Mesendoderm (in vitro differentiated cells): ENCODE data around the gene NUDCD3.

Source experiments
- DNase-seq: peaks from one replicate; pipeline ENCODE4 v3.0.0; 2013
- H2AK5ac ChIP-seq: 2 replicates; pipeline ENCODE4 v1.6.1; 2013; ENCODE audit warnings: low read length, inconsistent platforms
- H2BK120ac ChIP-seq: 2 replicates; pipeline ENCODE4 v1.6.1; 2013; ENCODE audit warnings: low read depth, mild to moderate bottlenecking, low read length, moderate library complexity, mixed read lengths
- H2BK15ac ChIP-seq: replicated peaks from 2 replicates; pipeline ENCODE4 v1.6.1; 2013; ENCODE audit warnings: low read depth, mild to moderate bottlenecking, moderate library complexity
- H2BK5ac ChIP-seq: 2 replicates; pipeline ENCODE4 v1.6.1; 2013; ENCODE audit warnings: low read length, inconsistent platforms
- H3K18ac ChIP-seq: 2 replicates; pipeline ENCODE4 v1.6.1; 2013; ENCODE audit warnings: mild to moderate bottlenecking, low read length, mixed read lengths
- H3K23ac ChIP-seq: one replicate; pipeline ENCODE4 v1.6.1; 2013; ENCODE audit warnings: low read length
- H3K27ac ChIP-seq: 2 replicates; pipeline ENCODE4 v1.5.1; 2013; ENCODE audit warnings: low read depth, mild to moderate bottlenecking, inconsistent platforms, low read length, moderate library complexity
- H3K27me3 ChIP-seq: 2 replicates; pipeline ENCODE4 v1.6.1; 2013; ENCODE audit warnings: low read length, control low read depth, mild to moderate bottlenecking, inconsistent platforms; ENCODE audit not compliant: insufficient read depth, poor library complexity
- H3K36me3 ChIP-seq: 2 replicates; pipeline ENCODE4 v1.6.1; 2013; ENCODE audit warnings: low read length, inconsistent platforms; ENCODE audit not compliant: control insufficient read depth, insufficient read depth
- H3K4ac ChIP-seq: one replicate; pipeline ENCODE4 v1.6.1; 2013; ENCODE audit warnings: low read depth, mild to moderate bottlenecking, low read length, moderate library complexity
- H3K4me1 ChIP-seq: 2 replicates; pipeline ENCODE4 v1.6.1; 2013; ENCODE audit warnings: low read depth, low read length, inconsistent platforms; ENCODE audit not compliant: control insufficient read depth
- H3K4me2 ChIP-seq: 2 replicates; pipeline ENCODE4 v1.6.1; 2013; ENCODE audit warnings: low read length
- H3K4me3 ChIP-seq: 2 replicates; pipeline ENCODE4 v1.5.1; 2013; ENCODE audit warnings: mild to moderate bottlenecking, low read length
- H3K56ac ChIP-seq: one replicate; pipeline ENCODE4 v1.6.1; 2013; ENCODE audit warnings: low read length
- H3K79me1 ChIP-seq: 2 replicates; pipeline ENCODE4 v1.6.1; 2013; ENCODE audit warnings: low read length, inconsistent platforms
- H3K79me2 ChIP-seq: 2 replicates; pipeline ENCODE4 v1.6.1; 2013; ENCODE audit warnings: mild to moderate bottlenecking, low read length; ENCODE audit not compliant: control insufficient read depth, insufficient read depth
- H3K9ac ChIP-seq: 2 replicates; pipeline ENCODE4 v1.6.1; 2013; ENCODE audit warnings: low read length, inconsistent platforms
- H4K5ac ChIP-seq: one replicate; pipeline ENCODE4 v1.6.1; 2013; ENCODE audit warnings: low read length
- H4K8ac ChIP-seq: one replicate; pipeline ENCODE4 v1.6.1; 2013; ENCODE audit warnings: low read depth, mild to moderate bottlenecking, control low read depth, low read length, moderate library complexity
- WGBS: extraction: QIAGEN DNeasy Blood & Tissue Kit; methylation state at CpG from one replicate; pipeline ENCODE4 v1.1.7; 2013; ENCODE audit warnings: low lambda C conversion rate, missing lambda C conversion rate; ENCODE audit not compliant: insufficient coverage; ENCODE audit errors: extremely low coverage; 5-methylcytosine and 5-hydroxymethylcytosine counted together

Gene NUDCD3

GRCh38 chr7:44380189-44380830, 110.1 kb downstream of the NUDCD3 start:
- H3K4ac ChIP-seq: no peak overlapping the region
- H3K9ac ChIP-seq: no peak overlapping the region
- H4K5ac ChIP-seq: no peak overlapping the region
- no CpG with 5 or more reads among the region's 2 CpGs for WGBS
- no peak overlapping the region for H3K4me3 ChIP-seq
- H2AK5ac ChIP-seq: no peak overlapping the region
- no peaks in the 10 kb centered on the region for H3K79me1 ChIP-seq
- H2BK120ac ChIP-seq: no peak overlapping the region
- no peak overlapping the region for H3K56ac ChIP-seq
- H3K18ac ChIP-seq: no peak overlapping the region
- H3K27me3 ChIP-seq: no peaks in the 10 kb centered on the region
- DNase-seq: no peak
- H3K27ac ChIP-seq: no peak overlapping the region
- no peak overlapping the region for H2BK15ac ChIP-seq
- H3K4me2 ChIP-seq: no peak overlapping the region
- H3K79me2 ChIP-seq: no peaks in the 10 kb centered on the region
- H3K4me1 ChIP-seq: no peaks in the 10 kb centered on the region
- H3K23ac ChIP-seq: no peak overlapping the region
- H2BK5ac ChIP-seq: no peak overlapping the region
- no peak overlapping the region for H4K8ac ChIP-seq
- peaks cover 2% of the 10 kb centered on the region for H3K36me3 ChIP-seq

- WGBS: no CpG with 5 or more reads among the region's 12 CpGs
- Histone ChIP-seq H4K8ac (no peak overlapping the region), H3K79me2 (no peaks in the 10 kb centered on the region), H4K5ac (no peak overlapping the region), H3K56ac (no peak overlapping the region), H3K36me3 (peaks cover 2% of the 10 kb centered on the region), H2BK120ac (no peak overlapping the region), H3K9ac (no peak overlapping the region), H3K4me3 (no peak overlapping the region), H3K4ac (no peak overlapping the region), H3K79me1 (no peaks in the 10 kb centered on the region), H3K4me2 (no peak overlapping the region), H3K27me3 (no peaks in the 10 kb centered on the region), H3K18ac (no peak overlapping the region), H3K23ac (no peak overlapping the region), H3K4me1 (no peaks in the 10 kb centered on the region), H3K27ac (no peak overlapping the region), H2BK5ac (no peak overlapping the region), H2AK5ac (no peak overlapping the region), H2BK15ac (no peak overlapping the region)
- DNase-seq: no peak
Observed at GRCh38 chr7:44379366-44380188, 110.9 kb downstream of the NUDCD3 start.

- Histone ChIP-seq H3K27me3 (no peaks in the 10 kb centered on the region), H3K56ac (no peak overlapping the region), H3K79me2 (no peaks in the 10 kb centered on the region), H3K18ac (no peak overlapping the region), H3K4me1 (no peaks in the 10 kb centered on the region), H2BK5ac (no peak overlapping the region), H3K23ac (no peak overlapping the region), H4K8ac (no peak overlapping the region), H3K4me3 (no peak overlapping the region), H3K36me3 (peaks cover 2% of the 10 kb centered on the region), H2AK5ac (no peak overlapping the region), H2BK120ac (no peak overlapping the region), H3K9ac (no peak overlapping the region), H3K79me1 (no peaks in the 10 kb centered on the region), H3K4ac (no peak overlapping the region), H2BK15ac (no peak overlapping the region), H3K27ac (no peak overlapping the region), H3K4me2 (no peak overlapping the region), H4K5ac (no peak overlapping the region)
- no CpG with 5 or more reads among the region's 3 CpGs for WGBS
- DNase-seq: peak; percentile 19
Observed at GRCh38 chr7:44378744-44379143, 111.7 kb downstream of the NUDCD3 start.

- Histone ChIP-seq H3K27ac (no peak overlapping the region), H3K4me3 (no peak overlapping the region), H3K4ac (no peak overlapping the region), H4K8ac (no peak overlapping the region), H3K18ac (no peak overlapping the region), H3K4me2 (no peak overlapping the region), H2BK15ac (no peak overlapping the region), H2BK5ac (no peak overlapping the region), H3K23ac (no peak overlapping the region), H3K79me1 (no peaks in the 10 kb centered on the region), H3K27me3 (no peaks in the 10 kb centered on the region), H3K56ac (no peak overlapping the region), H2BK120ac (no peak overlapping the region), H3K4me1 (no peaks in the 10 kb centered on the region), H2AK5ac (no peak overlapping the region), H3K9ac (no peak overlapping the region), H3K79me2 (no peaks in the 10 kb centered on the region), H4K5ac (no peak overlapping the region), H3K36me3 (peaks cover 2% of the 10 kb centered on the region)
- DNase-seq: no peak
- no CpG with 5 or more reads among the region's 5 CpGs for WGBS
Observed at GRCh38 chr7:44377681-44378421, 112.6 kb downstream of the NUDCD3 start.

GRCh38 chr7:44377134-44377463, 113.4 kb downstream of the NUDCD3 start:
- Histone ChIP-seq H3K23ac (no peak overlapping the region), H3K4ac (no peak overlapping the region), H2AK5ac (no peak overlapping the region), H4K5ac (no peak overlapping the region), H3K4me2 (no peak overlapping the region), H3K4me1 (no peaks in the 10 kb centered on the region), H4K8ac (no peak overlapping the region), H3K18ac (no peak overlapping the region), H2BK5ac (no peak overlapping the region), H3K36me3 (peaks cover 2% of the 10 kb centered on the region), H3K79me1 (no peaks in the 10 kb centered on the region), H3K27me3 (no peaks in the 10 kb centered on the region), H2BK120ac (no peak overlapping the region), H3K56ac (no peak overlapping the region), H3K9ac (no peak overlapping the region), H2BK15ac (no peak overlapping the region), H3K79me2 (no peaks in the 10 kb centered on the region), H3K27ac (no peak overlapping the region), H3K4me3 (no peak overlapping the region)
- DNase-seq: no peak
- no CpG with 5 or more reads among the region's 1 CpG for WGBS
